Heart left ventricle (tissue), 16 donors: ENCODE results near the gene HCN2. TPM values are rescaled to one million over a fixed set of nuclear protein-coding genes. Genes with fewer than 3 reads are reported as not detected.

Experiments
- ATAC-seq, 4 donors: fragments of 200-7000 bp; cut with Tn5 transposase; one replicate each; pipeline ENCODE4 v1.9.1; 2020 to 2022; ENCODE audit warnings: moderate library complexity in 4 of 4, mild to moderate bottlenecking in 3 of 4, moderate number of reproducible peaks in 1 of 4
- DNase-seq, 5 donors: peaks; one replicate each; pipeline ENCODE4 v3.0.0-alpha.2; 2020
- H3K27ac ChIP-seq, 12 donors: fragments of 200-600 bp; sonication (generic) in 4 of 12; one replicate each; pipeline versions ENCODE4 v1.5.0 to v1.8.0; 2016 to 2022; ENCODE audit warnings: mild to moderate bottlenecking in 2 of 12
- H3K27me3 ChIP-seq, 9 donors: fragments of 200-600 bp; sonication (generic) in 2 of 9; one replicate each; pipeline versions ENCODE4 v1.5.1 to v1.8.0; 2016 to 2022; ENCODE audit warnings: mild to moderate bottlenecking in 3 of 9
- H3K36me3 ChIP-seq, 9 donors: fragments of 200-600 bp; sonication (generic) in 2 of 9; one replicate each; pipeline versions ENCODE4 v1.5.0 to v1.8.0; 2018 to 2022; ENCODE audit warnings: mild to moderate bottlenecking in 2 of 9
- H3K4me1 ChIP-seq, 12 donors: fragments of 200-600 bp; sonication (generic) in 4 of 12; one replicate each; pipeline versions ENCODE4 v1.5.0 to v1.8.0; 2016 to 2022; ENCODE audit warnings: mild to moderate bottlenecking in 3 of 12
- H3K4me3 ChIP-seq, 12 donors: fragments of 200-600 bp; sonication (generic) in 4 of 12; one replicate each; pipeline versions ENCODE4 v1.5.0 to v1.8.0; 2017 to 2022; ENCODE audit warnings: mild to moderate bottlenecking in 9 of 12, moderate library complexity in 4 of 12
- H3K9me3 ChIP-seq, 12 donors: fragments of 200-600 bp; sonication (generic) in 4 of 12; one replicate each; pipeline versions ENCODE4 v1.5.0 to v1.8.0; 2016 to 2022; ENCODE audit warnings: mild to moderate bottlenecking in 1 of 12
- CTCF ChIP-seq, 12 donors: fragments of 200-600 bp; sonication (generic) in 4 of 12; IDR thresholded peaks; one replicate each; pipeline versions ENCODE4 v1.5.0 to v1.8.0; 2018 to 2022; ENCODE audit warnings: antibody characterized with exemption in 12 of 12, mild to moderate bottlenecking in 5 of 12
- POLR2A ChIP-seq, 2 donors: fragments of 450-650 bp; IDR thresholded peaks; one replicate each; pipeline ENCODE4 v1.6.1; 2017; ENCODE audit warnings: antibody characterized with exemption in 2 of 2, mild to moderate bottlenecking in 2 of 2, moderate library complexity in 2 of 2
- WGBS, 4 donors: extraction: QIAGEN DNeasy Blood & Tissue Kit in 2 of 4; methylation state at CpG; one replicate each; pipeline versions ENCODE4 v1.1.5 to v1.1.7; 2013 to 2018; 5-methylcytosine and 5-hydroxymethylcytosine counted together
- intact Hi-C, 10 donors: fragments of 100-400 bp; cut with DNase I; formaldehyde crosslinking; loops; one replicate each; pipeline versions ENCODE4 v1.11.1 to v1.14.2; 2022
- polyA plus RNA-seq, 2 donors: library from polyadenylated mRNA; stranded (reverse); fragments of 200-250 nt; gene quantifications; one replicate each; pipeline ENCODE4 v1.2.3, GENCODE V29; 2013
- total RNA-seq, 9 donors: library from RNA; depleted of rRNA in 2 of 9; stranded (reverse); fragments of >200 nt in 2 of 9; fragmentation: NEBNext Ultra II Directional in 3 of 9; extraction: Animal tissue kit (Norgen Biotek cat#: 25700) in 3 of 9; gene quantifications; one replicate each; pipeline versions ENCODE4 v1.1.0 to v1.2.4, GENCODE V29; 2016 to 2023
- donor health status: ischemic (EF 13 %, LVEDD 7.1; RV severe dilation, severe dysfunction).
- donor health status: healthy with polysubstance abuse.
- donor health status: DM: no; HTN: yes; CAD: no.
- donor health status: DM: no; HTN: no; CAD: no.
- donor health status: ischemic (EF 25% LVEDD 6.9; RV normal size, moderate dysfunction).
- donor health status: ischemic (EF 25% LVEDD 5.7; RV mildly dilated, moderate dysfunction).
- donor health status: healthy.
- donor health status: DM: yes; HTN: yes; CAD: no.
- donor health status: ischemic (EF 35%, LVEDD 5.7; RV mildly dilated, moderate dysfunction).
- donor health status: nonischemic (EF 11% LVEDD 7.7; RV severe dilation, severe dysfunction).
- donor health status: DM: yes; HTN: yes; CAD: no.
- donor health status: PGD.
- donor health status: ischemic (EF 29% LVEDD 5.4; RV normal size, mild dysfunction).
- donor health status: nonischemic (EF 23%, LVEDD 6.1; RV moderate dilation, normal function).

Gene HCN2
- total and polyA plus RNA-seq, 11 donors, result 4.1 to 27.4 (median 15.4) TPM

- Histone ChIP-seq H3K27me3 (no peaks in the 10 kb centered on the region), H3K36me3 (peaks cover 0 to 24% (median 18%) of the 10 kb centered on the region in 9 donors), H3K9me3 (no peaks in the 10 kb centered on the region), H3K27ac (peak overlapping the region in 11 of 12 donors; percentile 33 to 86 (median 79)), H3K4me3 (peak overlapping the region; percentile 57 to 99 (median 96)), H3K4me1 (peaks cover 6 to 28% (median 17%) of the 10 kb centered on the region in 12 donors)
- TF ChIP-seq CTCF (IDR thresholded peaks at IDR 0.05), result no peak
- no peak for TF ChIP-seq POLR2A (IDR thresholded peaks at IDR 0.05)
- DNase-seq (no peak), ATAC-seq (peak in 1 of 4 donors; percentile 21)
- intact Hi-C loops, result loop anchor here in 2 of 10 donors (5.0 to 10.0 kb wide), 2 partner anchors 50 to 98 kb away; partner anchors contain the start of gene CDC34 (in 1 of the 2)
- WGBS, 4 donors, result 0 to 4% (median 3%) methylated on average over 17 to 35 of the region's 35 CpGs
Observed at GRCh38 chr19:632579-633067, 42.9 kb downstream of the HCN2 start.

- WGBS, 4 donors, result 0 to 1% (median 0%) methylated on average over 34 to 67 of the region's 67 CpGs
- Histone ChIP-seq H3K4me3 (peak within 1 kb of the TSS; percentile 57 to 99 (median 96)), H3K27ac (peak within 1 kb of the TSS in 11 of 12 donors; percentile 57 to 86 (median 79)), H3K9me3 (no peaks in the 10 kb centered on the region), H3K4me1 (peaks cover 6 to 28% (median 17%) of the 10 kb centered on the region in 12 donors), H3K36me3 (peaks cover 0 to 18% (median 14%) of the 10 kb centered on the region in 9 donors), H3K27me3 (no peaks in the 10 kb centered on the region)
- peak in 6 of 12 donors; percentile 9 to 50 (median 18) for TF ChIP-seq CTCF (IDR thresholded peaks at IDR 0.05)
- TF ChIP-seq POLR2A (IDR thresholded peaks at IDR 0.05), result peak in 1 of 2 donors; percentile 36
- ATAC-seq, result peak; percentile 95 to 98 (median 98)
- peak; percentile 98 to 99 (median 99) for DNase-seq
- intact Hi-C loops, result loop anchor here in 2 of 10 donors (5.0 to 10.0 kb wide), 2 partner anchors 51 to 98 kb away; partner anchors contain the start of gene CDC34 (in 1 of the 2)
Observed at GRCh38 chr19:633068-633785, 43.5 kb downstream of the HCN2 start, which contains the start of gene POLRMT. TSS of gene POLRMT (minus strand) at chr19:633537. CDS start at chr19:633512, 25 bp downstream.

DNA sequence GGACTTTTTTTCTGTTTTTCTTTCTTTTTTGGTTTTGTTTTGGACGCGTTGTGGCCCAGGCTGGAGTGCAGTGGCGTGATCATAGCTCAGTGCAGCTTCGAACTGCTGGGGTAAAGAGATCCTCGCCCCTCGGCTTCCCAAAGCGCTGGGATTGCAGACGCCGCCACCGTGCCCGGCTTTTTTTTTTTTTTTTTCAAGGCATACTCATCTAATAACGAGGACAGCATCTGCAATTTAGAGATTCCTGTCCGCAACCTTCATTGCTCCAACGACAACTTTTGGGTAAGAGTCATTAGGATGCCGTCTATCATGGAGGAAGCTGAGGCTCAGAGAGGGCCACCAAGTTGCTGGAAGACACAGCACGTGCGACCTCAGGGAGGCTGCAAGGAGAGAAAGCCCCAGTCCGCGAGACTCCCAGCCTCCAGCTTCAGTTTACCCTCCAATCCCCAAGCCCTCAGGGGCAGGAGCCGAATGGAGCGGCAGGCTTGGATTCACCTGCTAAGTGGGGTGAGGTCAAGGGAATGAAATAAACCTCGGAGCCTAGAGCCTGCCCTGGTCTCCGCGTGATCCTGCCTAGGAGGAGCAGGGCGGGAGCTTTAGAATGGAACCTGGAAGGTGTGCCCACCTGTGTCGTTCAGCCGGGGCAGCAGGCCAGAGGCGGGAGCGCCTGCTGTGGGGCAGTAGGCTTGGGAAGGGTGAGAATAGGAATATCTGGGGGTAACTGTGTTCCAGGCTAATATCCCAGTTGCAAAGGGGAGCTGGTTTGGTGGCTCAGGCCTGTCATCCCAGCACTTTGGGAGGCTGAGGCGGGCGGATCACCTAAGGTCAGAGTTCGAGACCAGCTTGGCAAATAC, 44.3 kb downstream of the HCN2 start:
- Histone ChIP-seq H3K4me1 (peaks cover 8 to 33% (median 22%) of the 10 kb centered on the region in 12 donors), H3K27me3 (peaks cover 0 to 6% (median 0%) of the 10 kb centered on the region in 9 donors), H3K9me3 (no peaks in the 10 kb centered on the region), H3K27ac (peak overlapping the region in 11 of 12 donors; percentile 4 to 86 (median 77)), H3K4me3 (peak overlapping the region; percentile 57 to 99 (median 96)), H3K36me3 (peaks cover 0 to 10% (median 6%) of the 10 kb centered on the region in 9 donors)
- intact Hi-C loops, result loop anchor here in 2 of 10 donors (5.0 to 10.0 kb wide), 2 partner anchors 52 to 99 kb away; partner anchors contain the start of gene CDC34 (in 1 of the 2)
- ATAC-seq, result peak in 2 of 4 donors; percentile 1 to 5
- no peak for TF ChIP-seq CTCF (IDR thresholded peaks at IDR 0.05)
- TF ChIP-seq POLR2A (IDR thresholded peaks at IDR 0.05), result no peak
- WGBS, 4 donors, result 26 to 31% (median 26%) methylated on average over 32 of the region's 32 CpGs
- DNase-seq, result no peak
